ENCODE data around the gene ATP4B.

GRCh38 chr13:113630296-113630695, 27.7 kb downstream of the ATP4B start:
- no peak for TF ChIP-seq CTCF (IDR thresholded peaks at IDR 0.05)
- TF ChIP-seq POLR2AphosphoS5 (IDR thresholded peaks at IDR 0.05; ENCODE audit: low read depth, low read length): no peak
- TF ChIP-seq TCF7L2 (IDR thresholded peaks at IDR 0.05; ENCODE audit: low read depth, low read length): no peak
- TF ChIP-seq SIN3A (IDR thresholded peaks at IDR 0.05; ENCODE audit: borderline replicate concordance, insufficient read depth, low read depth, low read length): no peak
